HepG2 (cell line): ENCODE results near the gene ERH. TPM values are rescaled to one million over a fixed set of nuclear protein-coding genes. Genes with fewer than 3 reads are reported as not detected.
A peak's percentile ranks its signal among the peaks of the same experiment; 100 is the strongest.

Source experiments
- CERS6 ChIP-seq: sonication (generic); formaldehyde crosslinking; IDR thresholded peaks from 2 replicates; pipeline ENCODE4 v1.5.0; 2020; ENCODE audit warnings: missing genetic modification reagents
- FOXO1 ChIP-seq: sonication (generic); formaldehyde crosslinking; IDR thresholded peaks from 2 replicates; pipeline ENCODE4 v1.4.0; 2020; ENCODE audit warnings: missing genetic modification reagents
- GFI1 ChIP-seq: sonication (generic); formaldehyde crosslinking; IDR thresholded peaks from 2 replicates; pipeline ENCODE4 v1.5.0; 2020; ENCODE audit warnings: missing genetic modification reagents, mild to moderate bottlenecking, borderline replicate concordance
- HOXA7 ChIP-seq: sonication (generic); formaldehyde crosslinking; IDR thresholded peaks from 2 replicates; pipeline ENCODE4 v1.8.1; 2022; ENCODE audit warnings: mild to moderate bottlenecking, missing genetic modification reagents, moderate library complexity
- LCORL ChIP-seq, 2 experiments: fragments of 450-650 bp in 1 of 2; sonication (generic) in 1 of 2; formaldehyde crosslinking in 1 of 2; IDR thresholded peaks; 2 replicates each; pipeline versions ENCODE4 v1.5.0 to v1.6.1; 2017 to 2020; ENCODE audit warnings: antibody characterized with exemption in 1 of 2, missing genetic modification reagents in 1 of 2
- NCOA2 ChIP-seq: sonication (generic); formaldehyde crosslinking; IDR thresholded peaks from 2 replicates; pipeline ENCODE4 v1.8.0; 2022; ENCODE audit warnings: inconsistent platforms
- SMAD9 ChIP-seq: sonication (generic); formaldehyde crosslinking; IDR thresholded peaks from 2 replicates; pipeline ENCODE4 v1.5.1; 2020; ENCODE audit warnings: mild to moderate bottlenecking, missing genetic modification reagents
- ZFP82 ChIP-seq: sonication (generic); formaldehyde crosslinking; IDR thresholded peaks from 2 replicates; pipeline ENCODE4 v1.5.1; 2020; ENCODE audit warnings: mild to moderate bottlenecking, missing genetic modification reagents, borderline replicate concordance
- ZNF24 ChIP-seq: fragments of 450-650 bp; IDR thresholded peaks from 2 replicates; pipeline ENCODE4 v1.6.1; 2017; ENCODE audit warnings: antibody characterized with exemption, mild to moderate bottlenecking
- ZNF282 ChIP-seq: fragments of 450-650 bp; IDR thresholded peaks from 2 replicates; pipeline ENCODE4 v1.6.1; 2018; ENCODE audit not compliant: partially characterized antibody
- ZNF3 ChIP-seq: IDR thresholded peaks from 2 replicates; pipeline ENCODE4 v1.7.0; 2017; ENCODE audit warnings: inconsistent platforms
- ZNF383 ChIP-seq: sonication (generic); formaldehyde crosslinking; IDR thresholded peaks from 2 replicates; pipeline ENCODE4 v1.4.0; 2020; ENCODE audit warnings: missing genetic modification reagents, mild to moderate bottlenecking, borderline replicate concordance
- ZNF431 ChIP-seq: sonication (generic); formaldehyde crosslinking; IDR thresholded peaks from 2 replicates; pipeline ENCODE4 v1.9.0; 2022; ENCODE audit warnings: missing genetic modification reagents, low read depth, mild to moderate bottlenecking, borderline replicate concordance
- ZNF670 ChIP-seq: sonication (generic); formaldehyde crosslinking; IDR thresholded peaks from 2 replicates; pipeline ENCODE4 v1.8.0; 2022; ENCODE audit warnings: mild to moderate bottlenecking, missing genetic modification reagents, borderline replicate concordance
- ZNF766 ChIP-seq: sonication (generic); formaldehyde crosslinking; IDR thresholded peaks from 2 replicates; pipeline ENCODE4 v1.5.0; 2020; ENCODE audit warnings: missing genetic modification reagents, borderline replicate concordance
- ZNF768 ChIP-seq: sonication (generic); formaldehyde crosslinking; IDR thresholded peaks from 2 replicates; pipeline ENCODE4 v1.4.0; 2020; ENCODE audit warnings: missing genetic modification reagents
- polyA plus RNA-seq, 8 experiments: library from polyadenylated mRNA; depleted of rRNA in 3 of 8; stranded (reverse) in 7 of 8; unstranded in 1 of 8; fragments of >200 nt; fragmentation: Illumina TruSeq in 4 of 8; extraction: Trizol in 4 of 8; gene quantifications; 2 replicates each; pipeline versions ENCODE4 v1.2.1 to v1.2.3, GENCODE V29; 2011 to 2016; ENCODE audit warnings: low read depth in 4 of 8, missing spikeins in 1 of 8, mixed read lengths in 1 of 8; ENCODE audit not compliant: insufficient read depth in 1 of 8
- total RNA-seq, 5 experiments: library from RNA; depleted of rRNA; stranded (reverse); fragments of >200 nt; fragmentation: Illumina TruSeq; extraction: Trizol; gene quantifications; 2 replicates each; pipeline ENCODE4 v1.2.3, GENCODE V29; 2016; ENCODE audit warnings: low read depth in 1 of 5
- TF ChIP-seq, protein P1 (sequence below): sonication (generic); formaldehyde crosslinking; IDR thresholded peaks from 2 replicates; pipeline ENCODE4 v1.4.0; 2020; ENCODE audit warnings: missing genetic modification reagents, borderline replicate concordance
- TF ChIP-seq, protein P2 (sequence below): sonication (generic); formaldehyde crosslinking; IDR thresholded peaks from 2 replicates; pipeline ENCODE4 v1.4.0; 2020; ENCODE audit warnings: mild to moderate bottlenecking, missing genetic modification reagents
- TF ChIP-seq, protein P3 (sequence below): sonication (generic); formaldehyde crosslinking; IDR thresholded peaks from 2 replicates; pipeline ENCODE4 v1.5.0; 2020; ENCODE audit warnings: missing genetic modification reagents
- TF ChIP-seq, protein P4 (sequence below): sonication (generic); formaldehyde crosslinking; IDR thresholded peaks from 2 replicates; pipeline ENCODE4 v1.5.0; 2020; ENCODE audit warnings: mild to moderate bottlenecking, missing genetic modification reagents

Gene ERH
- total and polyA plus RNA-seq, 2 of the 13 experiments (the other 11 are each of a cell fraction or from before 2014, with no cell fraction given) = 105 to 341 TPM

DNA sequence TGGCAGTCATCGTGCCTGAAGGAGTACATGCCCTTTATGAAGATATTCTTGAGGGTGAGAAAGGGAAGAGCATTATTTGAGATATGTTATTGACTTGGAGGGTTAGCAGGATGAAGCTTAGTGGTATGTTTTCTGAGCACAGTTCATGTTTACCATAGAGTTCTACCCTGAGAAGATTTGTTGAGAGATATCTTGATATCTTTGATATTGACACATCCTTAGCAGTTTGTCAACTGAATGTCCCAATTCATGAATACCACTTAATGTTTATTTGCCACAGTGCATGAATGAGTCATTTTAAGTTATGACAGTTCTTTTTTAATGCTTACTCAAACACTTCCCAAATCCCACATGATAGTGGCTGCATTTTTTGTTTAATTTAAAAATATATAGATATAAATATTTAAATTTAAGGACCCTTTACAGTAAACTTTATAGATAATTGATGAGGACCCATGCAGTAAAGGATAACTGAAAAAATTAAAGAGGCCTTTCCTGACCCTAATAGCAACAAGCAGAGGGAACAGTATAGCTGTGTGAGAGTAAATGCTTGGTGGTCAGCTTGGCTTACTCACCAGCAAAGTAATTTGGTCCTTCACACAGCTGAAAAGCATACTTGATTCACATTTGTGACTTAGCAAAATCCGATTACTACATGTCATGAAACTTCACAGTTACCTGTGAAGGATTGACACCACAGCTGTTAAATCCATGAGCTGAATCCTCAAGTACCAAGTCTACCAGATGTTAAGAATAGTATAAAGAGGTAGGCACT, 26.2 kb upstream of the ERH start (continued):
- TF ChIP-seq ZNF766 (CRISPR knock-in tag) = no peak
- TF ChIP-seq, protein P1, sequence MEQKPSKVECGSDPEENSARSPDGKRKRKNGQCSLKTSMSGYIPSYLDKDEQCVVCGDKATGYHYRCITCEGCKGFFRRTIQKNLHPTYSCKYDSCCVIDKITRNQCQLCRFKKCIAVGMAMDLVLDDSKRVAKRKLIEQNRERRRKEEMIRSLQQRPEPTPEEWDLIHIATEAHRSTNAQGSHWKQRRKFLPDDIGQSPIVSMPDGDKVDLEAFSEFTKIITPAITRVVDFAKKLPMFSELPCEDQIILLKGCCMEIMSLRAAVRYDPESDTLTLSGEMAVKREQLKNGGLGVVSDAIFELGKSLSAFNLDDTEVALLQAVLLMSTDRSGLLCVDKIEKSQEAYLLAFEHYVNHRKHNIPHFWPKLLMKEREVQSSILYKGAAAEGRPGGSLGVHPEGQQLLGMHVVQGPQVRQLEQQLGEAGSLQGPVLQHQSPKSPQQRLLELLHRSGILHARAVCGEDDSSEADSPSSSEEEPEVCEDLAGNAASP (CRISPR knock-in tag) = no peak
- no peak for TF ChIP-seq SMAD9 (CRISPR knock-in tag)
- TF ChIP-seq, protein P2, sequence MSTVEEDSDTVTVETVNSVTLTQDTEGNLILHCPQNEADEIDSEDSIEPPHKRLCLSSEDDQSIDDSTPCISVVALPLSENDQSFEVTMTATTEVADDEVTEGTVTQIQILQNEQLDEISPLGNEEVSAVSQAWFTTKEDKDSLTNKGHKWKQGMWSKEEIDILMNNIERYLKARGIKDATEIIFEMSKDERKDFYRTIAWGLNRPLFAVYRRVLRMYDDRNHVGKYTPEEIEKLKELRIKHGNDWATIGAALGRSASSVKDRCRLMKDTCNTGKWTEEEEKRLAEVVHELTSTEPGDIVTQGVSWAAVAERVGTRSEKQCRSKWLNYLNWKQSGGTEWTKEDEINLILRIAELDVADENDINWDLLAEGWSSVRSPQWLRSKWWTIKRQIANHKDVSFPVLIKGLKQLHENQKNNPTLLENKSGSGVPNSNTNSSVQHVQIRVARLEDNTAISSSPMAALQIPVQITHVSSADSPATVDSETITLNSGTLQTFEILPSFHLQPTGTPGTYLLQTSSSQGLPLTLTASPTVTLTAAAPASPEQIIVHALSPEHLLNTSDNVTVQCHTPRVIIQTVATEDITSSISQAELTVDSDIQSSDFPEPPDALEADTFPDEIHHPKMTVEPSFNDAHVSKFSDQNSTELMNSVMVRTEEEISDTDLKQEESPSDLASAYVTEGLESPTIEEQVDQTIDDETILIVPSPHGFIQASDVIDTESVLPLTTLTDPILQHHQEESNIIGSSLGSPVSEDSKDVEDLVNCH (CRISPR knock-in tag) = no peak
- TF ChIP-seq ZNF670 (CRISPR knock-in tag) = no peak
- no peak for TF ChIP-seq HOXA7 (CRISPR knock-in tag)
- TF ChIP-seq ZNF282 = no peak
- TF ChIP-seq, protein P3, sequence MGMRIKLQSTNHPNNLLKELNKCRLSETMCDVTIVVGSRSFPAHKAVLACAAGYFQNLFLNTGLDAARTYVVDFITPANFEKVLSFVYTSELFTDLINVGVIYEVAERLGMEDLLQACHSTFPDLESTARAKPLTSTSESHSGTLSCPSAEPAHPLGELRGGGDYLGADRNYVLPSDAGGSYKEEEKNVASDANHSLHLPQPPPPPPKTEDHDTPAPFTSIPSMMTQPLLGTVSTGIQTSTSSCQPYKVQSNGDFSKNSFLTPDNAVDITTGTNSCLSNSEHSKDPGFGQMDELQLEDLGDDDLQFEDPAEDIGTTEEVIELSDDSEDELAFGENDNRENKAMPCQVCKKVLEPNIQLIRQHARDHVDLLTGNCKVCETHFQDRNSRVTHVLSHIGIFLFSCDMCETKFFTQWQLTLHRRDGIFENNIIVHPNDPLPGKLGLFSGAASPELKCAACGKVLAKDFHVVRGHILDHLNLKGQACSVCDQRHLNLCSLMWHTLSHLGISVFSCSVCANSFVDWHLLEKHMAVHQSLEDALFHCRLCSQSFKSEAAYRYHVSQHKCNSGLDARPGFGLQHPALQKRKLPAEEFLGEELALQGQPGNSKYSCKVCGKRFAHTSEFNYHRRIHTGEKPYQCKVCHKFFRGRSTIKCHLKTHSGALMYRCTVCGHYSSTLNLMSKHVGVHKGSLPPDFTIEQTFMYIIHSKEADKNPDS (CRISPR knock-in tag) = no peak
- no peak for TF ChIP-seq ZNF768 (CRISPR knock-in tag)
- peak; percentile 50; the same call in 1 of the 2 replicates for TF ChIP-seq FOXO1 (CRISPR knock-in tag)
- TF ChIP-seq, protein P4, sequence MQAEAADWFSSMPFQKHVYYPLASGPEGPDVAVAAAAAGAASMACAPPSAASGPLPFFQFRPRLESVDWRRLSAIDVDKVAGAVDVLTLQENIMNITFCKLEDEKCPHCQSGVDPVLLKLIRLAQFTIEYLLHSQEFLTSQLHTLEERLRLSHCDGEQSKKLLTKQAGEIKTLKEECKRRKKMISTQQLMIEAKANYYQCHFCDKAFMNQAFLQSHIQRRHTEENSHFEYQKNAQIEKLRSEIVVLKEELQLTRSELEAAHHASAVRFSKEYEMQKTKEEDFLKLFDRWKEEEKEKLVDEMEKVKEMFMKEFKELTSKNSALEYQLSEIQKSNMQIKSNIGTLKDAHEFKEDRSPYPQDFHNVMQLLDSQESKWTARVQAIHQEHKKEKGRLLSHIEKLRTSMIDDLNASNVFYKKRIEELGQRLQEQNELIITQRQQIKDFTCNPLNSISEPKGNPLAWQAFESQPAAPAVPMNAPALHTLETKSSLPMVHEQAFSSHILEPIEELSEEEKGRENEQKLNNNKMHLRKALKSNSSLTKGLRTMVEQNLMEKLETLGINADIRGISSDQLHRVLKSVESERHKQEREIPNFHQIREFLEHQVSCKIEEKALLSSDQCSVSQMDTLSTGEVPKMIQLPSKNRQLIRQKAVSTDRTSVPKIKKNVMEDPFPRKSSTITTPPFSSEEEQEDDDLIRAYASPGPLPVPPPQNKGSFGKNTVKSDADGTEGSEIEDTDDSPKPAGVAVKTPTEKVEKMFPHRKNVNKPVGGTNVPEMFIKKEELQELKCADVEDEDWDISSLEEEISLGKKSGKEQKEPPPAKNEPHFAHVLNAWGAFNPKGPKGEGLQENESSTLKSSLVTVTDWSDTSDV = no peak
- no peak for TF ChIP-seq LCORL (IDR thresholded peaks at IDR 0.05)
- TF ChIP-seq LCORL (CRISPR knock-in tag; IDR thresholded peaks at IDR 0.05) = no peak
- TF ChIP-seq ZNF383 (CRISPR knock-in tag) = no peak
- no peak for TF ChIP-seq ZNF3 (CRISPR knock-in tag)
- TF ChIP-seq NCOA2 (CRISPR knock-in tag) = peak; percentile 36
- no peak for TF ChIP-seq ZFP82 (CRISPR knock-in tag)
- TF ChIP-seq CERS6 (CRISPR knock-in tag) = no peak
- TF ChIP-seq ZNF431 (CRISPR knock-in tag) = no peak
- no peak for TF ChIP-seq ZNF24
- TF ChIP-seq GFI1 (CRISPR knock-in tag) = peak; percentile 28; the same call in 1 of the 2 replicates
